ENCODE data around the gene CHRM3. TPM values are rescaled to one million over a fixed set of nuclear protein-coding genes. Genes with fewer than 3 reads are reported as not detected.

CHRM3 gene
- total and polyA plus RNA-seq, 2 donors (not counting 1 experiment from before 2014, with no cell fraction given), result not detected

DNA sequence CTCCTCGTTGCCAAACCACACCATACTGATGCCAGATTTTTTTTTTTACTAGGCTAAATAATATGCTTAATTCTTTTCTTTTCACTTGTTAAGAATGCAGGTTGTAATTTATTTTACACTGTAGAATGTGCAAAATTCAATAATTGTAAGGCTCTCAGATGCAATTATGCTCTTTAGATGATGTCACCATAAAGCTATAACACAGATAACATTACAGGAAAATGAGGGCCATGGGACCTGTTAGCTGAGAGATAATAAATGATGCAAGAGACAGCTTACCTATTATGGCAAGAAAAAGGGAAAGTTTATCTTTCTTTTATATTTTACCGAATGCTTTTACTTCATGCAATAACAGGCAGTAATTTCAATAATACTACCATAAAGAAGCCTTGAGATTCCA lies 35.4 kb downstream of the CHRM3 start:
- Histone ChIP-seq H3K4me3 (ENCODE audit: control extremely low read depth in 1 of 5, extremely low read depth in 1 of 5, insufficient read depth in 1 of 5, low read depth in 2 of 5, low read length in 4 of 5) (no peak overlapping the region), H3K4me2 (replicated peaks; ENCODE audit: low read depth, low read length, poor library complexity, severe bottlenecking) (no peak overlapping the region), H3K27me3 (replicated peaks in 1 of 4; ENCODE audit: control extremely low read depth in 1 of 4, control insufficient read depth in 3 of 4, insufficient read depth in 4 of 4, low read length in 3 of 4) (no peaks in the 10 kb centered on the region), H3K9me3 (ENCODE audit: control extremely low read depth in 1 of 3, control insufficient read depth in 2 of 3, insufficient read depth in 1 of 3, low read length in 2 of 3) (no peaks in the 10 kb centered on the region), H3K27ac (ENCODE audit: low read length in 2 of 2) (no peak overlapping the region), H3K36me3 (replicated peaks in 1 of 2; ENCODE audit: control extremely low read depth in 1 of 2, control insufficient read depth in 1 of 2, extremely low read depth in 1 of 2, insufficient read depth in 2 of 2, low read length in 1 of 2) (no peaks in the 10 kb centered on the region), H3K9ac (ENCODE audit: low read length) (no peak overlapping the region), H2AFZ (ENCODE audit: insufficient read depth, low read depth, low read length, poor library complexity, severe bottlenecking) (no peak overlapping the region), H3K4me1 (ENCODE audit: control insufficient read depth in 2 of 2, insufficient read depth in 2 of 2, low read length in 2 of 2) (no peaks in the 10 kb centered on the region), H3K79me2 (ENCODE audit: control insufficient read depth, insufficient read depth, low read length) (no peaks in the 10 kb centered on the region), H4K20me1 (ENCODE audit: control insufficient read depth, insufficient read depth, low read length, poor library complexity, severe bottlenecking) (no peaks in the 10 kb centered on the region)
- Mint-ChIP-seq H3K27ac (no peak overlapping the region), H3K9me3 (ENCODE audit: insufficient read depth) (no peaks in the 10 kb centered on the region), H3K4me3 (no peak overlapping the region), H3K27me3 (no peaks in the 10 kb centered on the region), H3K4me1 (no peaks in the 10 kb centered on the region)
- ChIA-PET CTCF (no interaction called here), POLR2A (no interaction called here)
- intact Hi-C loops (cut with micrococcal nuclease), result no loop called here
- TF ChIP-seq EZH2 (IDR thresholded peaks at IDR 0.05; ENCODE audit: borderline replicate concordance, insufficient read depth, low read depth, low read length, poor library complexity, severe bottlenecking), result no peak
- TF ChIP-seq, protein P1, sequence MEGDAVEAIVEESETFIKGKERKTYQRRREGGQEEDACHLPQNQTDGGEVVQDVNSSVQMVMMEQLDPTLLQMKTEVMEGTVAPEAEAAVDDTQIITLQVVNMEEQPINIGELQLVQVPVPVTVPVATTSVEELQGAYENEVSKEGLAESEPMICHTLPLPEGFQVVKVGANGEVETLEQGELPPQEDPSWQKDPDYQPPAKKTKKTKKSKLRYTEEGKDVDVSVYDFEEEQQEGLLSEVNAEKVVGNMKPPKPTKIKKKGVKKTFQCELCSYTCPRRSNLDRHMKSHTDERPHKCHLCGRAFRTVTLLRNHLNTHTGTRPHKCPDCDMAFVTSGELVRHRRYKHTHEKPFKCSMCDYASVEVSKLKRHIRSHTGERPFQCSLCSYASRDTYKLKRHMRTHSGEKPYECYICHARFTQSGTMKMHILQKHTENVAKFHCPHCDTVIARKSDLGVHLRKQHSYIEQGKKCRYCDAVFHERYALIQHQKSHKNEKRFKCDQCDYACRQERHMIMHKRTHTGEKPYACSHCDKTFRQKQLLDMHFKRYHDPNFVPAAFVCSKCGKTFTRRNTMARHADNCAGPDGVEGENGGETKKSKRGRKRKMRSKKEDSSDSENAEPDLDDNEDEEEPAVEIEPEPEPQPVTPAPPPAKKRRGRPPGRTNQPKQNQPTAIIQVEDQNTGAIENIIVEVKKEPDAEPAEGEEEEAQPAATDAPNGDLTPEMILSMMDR (IDR thresholded peaks at IDR 0.05), result no peak
- DNase-seq (no peak), ATAC-seq (ENCODE audit: low read depth) (no peak)
- no CpG with 5 or more reads among the region's 2 CpGs for WGBS (ENCODE audit: insufficient coverage)

DNA sequence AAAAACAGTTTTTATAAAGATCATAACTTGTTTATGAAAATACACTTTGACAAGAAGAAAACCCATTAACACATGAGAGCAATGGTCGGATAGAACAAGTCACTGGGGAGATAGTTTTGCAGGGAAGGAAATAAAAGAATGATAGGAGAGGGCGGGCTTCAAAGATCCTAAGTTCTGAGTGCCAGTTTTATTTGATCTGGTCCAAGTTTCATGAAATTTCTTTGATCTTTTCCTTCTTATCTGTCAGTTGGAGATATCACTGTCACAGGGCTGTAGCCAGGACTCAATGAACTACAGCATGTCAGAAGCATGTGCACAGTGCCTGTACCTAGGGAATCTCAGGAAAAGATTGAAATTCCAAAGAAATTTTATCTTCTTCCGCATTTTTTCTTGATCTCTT lies 36.5 kb downstream of the CHRM3 start:
- H3K9me3 Mint-ChIP-seq (ENCODE audit: insufficient read depth), result no peaks in the 10 kb centered on the region
- CTCF ChIA-PET, result no interaction called here
- H3K27me3 ChIP-seq (replicated peaks in 1 of 4; ENCODE audit: control extremely low read depth in 1 of 4, control insufficient read depth in 3 of 4, insufficient read depth in 4 of 4, low read length in 3 of 4), result no peaks in the 10 kb centered on the region
- no peaks in the 10 kb centered on the region for H3K9me3 ChIP-seq (ENCODE audit: control extremely low read depth in 1 of 3, control insufficient read depth in 2 of 3, insufficient read depth in 1 of 3, low read length in 2 of 3)
- no peak for ATAC-seq (ENCODE audit: low read depth)
- H3K4me3 Mint-ChIP-seq, result no peak overlapping the region
- H3K36me3 ChIP-seq (replicated peaks in 1 of 2; ENCODE audit: control extremely low read depth in 1 of 2, control insufficient read depth in 1 of 2, extremely low read depth in 1 of 2, insufficient read depth in 2 of 2, low read length in 1 of 2), result no peaks in the 10 kb centered on the region
- no peaks in the 10 kb centered on the region for H3K27me3 Mint-ChIP-seq
- H2AFZ ChIP-seq (ENCODE audit: insufficient read depth, low read depth, low read length, poor library complexity, severe bottlenecking), result no peak overlapping the region
- H3K27ac ChIP-seq (ENCODE audit: low read length in 2 of 2), result no peak overlapping the region
- no peaks in the 10 kb centered on the region for H4K20me1 ChIP-seq (ENCODE audit: control insufficient read depth, insufficient read depth, low read length, poor library complexity, severe bottlenecking)
- H3K4me3 ChIP-seq (ENCODE audit: control extremely low read depth in 1 of 5, extremely low read depth in 1 of 5, insufficient read depth in 1 of 5, low read depth in 2 of 5, low read length in 4 of 5), result no peak overlapping the region
- TF ChIP-seq, protein P1 (IDR thresholded peaks at IDR 0.05), result no peak
- no peak for TF ChIP-seq EZH2 (IDR thresholded peaks at IDR 0.05; ENCODE audit: borderline replicate concordance, insufficient read depth, low read depth, low read length, poor library complexity, severe bottlenecking)
- no peak for DNase-seq
- intact Hi-C loops (cut with micrococcal nuclease), result no loop called here
- H3K27ac Mint-ChIP-seq, result no peak overlapping the region
- no peaks in the 10 kb centered on the region for H3K4me1 Mint-ChIP-seq
- WGBS (ENCODE audit: insufficient coverage), result no CpG with 5 or more reads among the region's 3 CpGs
- H3K9ac ChIP-seq (ENCODE audit: low read length), result no peak overlapping the region
- no peak overlapping the region for H3K4me2 ChIP-seq (replicated peaks; ENCODE audit: low read depth, low read length, poor library complexity, severe bottlenecking)
- no peaks in the 10 kb centered on the region for H3K79me2 ChIP-seq (ENCODE audit: control insufficient read depth, insufficient read depth, low read length)
- POLR2A ChIA-PET, result no interaction called here
- no peaks in the 10 kb centered on the region for H3K4me1 ChIP-seq (ENCODE audit: control insufficient read depth in 2 of 2, insufficient read depth in 2 of 2, low read length in 2 of 2)
